AG10803 (cell line): ENCODE measurements around the gene GSTA5.
A peak's percentile ranks its signal among the peaks of the same experiment; 100 is the strongest.
"Not testable (repeated sequence)": the region's sequence is repeated elsewhere in the genome, so short reads cannot be mapped to it uniquely, and the experiment has no call there.

Experiments used
- DNase-seq: peaks from one replicate; pipeline ENCODE4 v3.0.0; 2010; ENCODE audit warnings: low read depth
- H3K4me3 ChIP-seq: 2 replicates; pipeline ENCODE4 v1.5.1; 2011; ENCODE audit warnings: mild to moderate bottlenecking, low read length, control low read depth
- CTCF ChIP-seq: conservative IDR thresholded peaks from 2 replicates; pipeline ENCODE4 v1.5.1; 2011; ENCODE audit warnings: mild to moderate bottlenecking, low read length, control low read depth, inconsistent platforms

GSTA5 gene

GRCh38 chr6:52802806-52803205 lies 37.8 kb downstream of the GSTA5 start:
- H3K4me3 ChIP-seq: no peak overlapping the region
- no peak for DNase-seq
- no peak for TF ChIP-seq CTCF

- DNase-seq: no peak
- H3K4me3 ChIP-seq: no peak overlapping the region
- no peak for TF ChIP-seq CTCF
Observed at GRCh38 chr6:52801188-52801841, 39.3 kb downstream of the GSTA5 start.

- DNase-seq: peak; percentile 84
- not testable (repeated sequence) for H3K4me3 ChIP-seq
Observed at GRCh38 chr6:52799272-52799671, 41.3 kb downstream of the GSTA5 start.

GRCh38 chr6:52794366-52794765 lies 46.2 kb downstream of the GSTA5 start:
- H3K4me3 ChIP-seq, DNase-seq: not testable (repeated sequence)

GRCh38 chr6:52790861-52791260 lies 49.8 kb downstream of the GSTA5 start:
- no peak overlapping the region for H3K4me3 ChIP-seq
- no peak for TF ChIP-seq CTCF
- DNase-seq: no peak

GRCh38 chr6:52789658-52790057 lies 51.0 kb downstream of the GSTA5 start:
- peak; percentile 32 for DNase-seq
- not testable (repeated sequence) for H3K4me3 ChIP-seq

- no peak for TF ChIP-seq CTCF
- no peak for DNase-seq
- H3K4me3 ChIP-seq: no peak overlapping the region
Observed at GRCh38 chr6:52788478-52788877, 52.1 kb downstream of the GSTA5 start.

- H3K4me3 ChIP-seq: no peak overlapping the region
- DNase-seq: no peak
Observed at GRCh38 chr6:52787917-52788316, 52.7 kb downstream of the GSTA5 start.

More at GRCh38 chr6:52787917-52788316, 52.7 kb downstream of the GSTA5 start:
- no peak for TF ChIP-seq CTCF
